Mesenchymal stem cell (in vitro differentiated cells and primary cell): Measurements from ENCODE around the gene AMIGO1. TPM values are rescaled to one million over a fixed set of nuclear protein-coding genes. Genes with fewer than 3 reads are reported as not detected.

Source experiments
- DNase-seq: peaks from one replicate; pipeline ENCODE4 v3.0.0-alpha.2; 2013
- H2AFZ ChIP-seq: one replicate; pipeline ENCODE4 v1.6.1; 2013; ENCODE audit warnings: low read depth, mild to moderate bottlenecking, control low read depth, inconsistent platforms, low read length, moderate library complexity
- H2AK5ac ChIP-seq: 2 replicates; pipeline ENCODE4 v1.6.1; 2013; ENCODE audit warnings: low read length, moderate library complexity, mild to moderate bottlenecking, inconsistent platforms; ENCODE audit not compliant: severe bottlenecking
- H2BK120ac ChIP-seq: one replicate; pipeline ENCODE4 v1.6.1; 2013; ENCODE audit warnings: low read depth, mild to moderate bottlenecking, inconsistent platforms, low read length, moderate library complexity
- H2BK12ac ChIP-seq, 2 experiments: one replicate each; pipeline ENCODE4 v1.6.1; 2013; ENCODE audit warnings: inconsistent platforms in 2 of 2, low read length in 2 of 2, mild to moderate bottlenecking in 2 of 2, moderate library complexity in 2 of 2, control low read depth in 1 of 2
- H2BK15ac ChIP-seq: one replicate; pipeline ENCODE4 v1.6.1; 2013; ENCODE audit warnings: mild to moderate bottlenecking, low read depth, inconsistent platforms; ENCODE audit not compliant: poor library complexity, severe bottlenecking
- H2BK5ac ChIP-seq: 2 replicates; pipeline ENCODE4 v1.6.1; 2013; ENCODE audit warnings: low read depth, mild to moderate bottlenecking, low read length, control low read depth, inconsistent platforms; ENCODE audit not compliant: poor library complexity, severe bottlenecking
- H3K14ac ChIP-seq, 2 experiments: one replicate each; pipeline ENCODE4 v1.6.1; 2013; ENCODE audit warnings: inconsistent platforms in 2 of 2, low read length in 2 of 2, control low read depth in 1 of 2, mild to moderate bottlenecking in 1 of 2, moderate library complexity in 1 of 2
- H3K18ac ChIP-seq, 2 experiments: one replicate each; pipeline ENCODE4 v1.6.1; 2013; ENCODE audit warnings: inconsistent platforms in 2 of 2, low read length in 2 of 2, control low read depth in 1 of 2, low read depth in 1 of 2, mild to moderate bottlenecking in 1 of 2
- H3K23ac ChIP-seq, 2 experiments: one replicate each; pipeline ENCODE4 v1.6.1; 2013; ENCODE audit warnings: inconsistent platforms in 2 of 2, low read length in 2 of 2, mild to moderate bottlenecking in 2 of 2, moderate library complexity in 2 of 2, control low read depth in 1 of 2
- H3K27ac ChIP-seq: 2 replicates; pipeline ENCODE4 v1.5.1; 2013; ENCODE audit warnings: mild to moderate bottlenecking, moderate library complexity, low read length, control low read depth, inconsistent platforms; ENCODE audit not compliant: poor library complexity, severe bottlenecking
- H3K27me3 ChIP-seq, 2 experiments: 2 replicates each; pipeline versions ENCODE4 v1.6.1 to v1.7.0; 2013; ENCODE audit warnings: low read length in 2 of 2, mild to moderate bottlenecking in 2 of 2, moderate library complexity in 2 of 2, control low read depth in 1 of 2, inconsistent platforms in 1 of 2; ENCODE audit not compliant: control insufficient read depth in 1 of 2, insufficient read depth in 1 of 2
- H3K36me3 ChIP-seq, 2 experiments: 2 replicates each; pipeline versions ENCODE4 v1.6.1 to v1.7.0; 2013; ENCODE audit warnings: low read length in 2 of 2, control low read depth in 1 of 2, inconsistent platforms in 1 of 2, low read depth in 1 of 2, mild to moderate bottlenecking in 1 of 2; ENCODE audit not compliant: insufficient read depth in 2 of 2, control insufficient read depth in 1 of 2
- H3K4ac ChIP-seq, 2 experiments: one replicate each; pipeline ENCODE4 v1.6.1; 2013; ENCODE audit warnings: inconsistent platforms in 2 of 2, low read length in 2 of 2, mild to moderate bottlenecking in 2 of 2, moderate library complexity in 2 of 2, control low read depth in 1 of 2, low read depth in 1 of 2
- H3K4me1 ChIP-seq: 2 replicates; pipeline ENCODE4 v1.6.1; 2013; ENCODE audit warnings: low read depth, low read length, control low read depth; ENCODE audit not compliant: control insufficient read depth, insufficient read depth
- H3K4me2 ChIP-seq: 2 replicates; pipeline ENCODE4 v1.6.1; 2013; ENCODE audit warnings: low read length, mild to moderate bottlenecking, inconsistent platforms; ENCODE audit not compliant: poor library complexity, severe bottlenecking
- H3K4me3 ChIP-seq, 2 experiments: 2 replicates each; pipeline versions ENCODE4 v1.5.1 to v1.7.0; 2013; ENCODE audit warnings: low read length in 2 of 2, mild to moderate bottlenecking in 2 of 2, control low read depth in 1 of 2, low read depth in 1 of 2; ENCODE audit not compliant: insufficient read depth in 1 of 2
- H3K79me1 ChIP-seq: replicated peaks from 2 replicates; pipeline ENCODE4 v1.6.1; 2013; ENCODE audit warnings: mild to moderate bottlenecking, control low read depth, low read length, inconsistent platforms; ENCODE audit not compliant: poor library complexity, severe bottlenecking
- H3K9ac ChIP-seq: 2 replicates; pipeline ENCODE4 v1.7.0; 2013; ENCODE audit warnings: mild to moderate bottlenecking, low read length, moderate library complexity
- H3K9me3 ChIP-seq: 2 replicates; pipeline ENCODE4 v1.7.0; 2013; ENCODE audit warnings: mild to moderate bottlenecking, low read length; ENCODE audit not compliant: control insufficient read depth
- H4K8ac ChIP-seq: one replicate; pipeline ENCODE4 v1.6.1; 2013; ENCODE audit warnings: inconsistent platforms, mild to moderate bottlenecking, low read length, moderate library complexity
- H4K91ac ChIP-seq: one replicate; pipeline ENCODE4 v1.6.1; 2013; ENCODE audit warnings: mild to moderate bottlenecking, low read length, inconsistent platforms
- WGBS: methylation state at CpG from one replicate; pipeline ENCODE4 v1.1.7; 2013; ENCODE audit warnings: mixed read lengths; 5-methylcytosine and 5-hydroxymethylcytosine counted together
- polyA plus RNA-seq, 2 experiments: library from polyadenylated mRNA; stranded (reverse); fragments of 200-250 nt; gene quantifications; one replicate each; pipeline ENCODE4 v1.2.3, GENCODE V29; 2013

AMIGO1 gene
- polyA plus RNA-seq (2013, experiment 1 of 2), result 0.36 TPM
- polyA plus RNA-seq (2013, experiment 2 of 2), result 0.36 TPM

GRCh38 chr1:109509176-109510134 lies at the start of gene AMIGO1:
Gene AMIGO1 (minus strand): TSS chr1:109509727. CDS start chr1:109508912, 815 bp downstream.
- 1% methylated on average over 83 of the region's 100 CpGs for WGBS
- H2BK15ac ChIP-seq, result peak within 1 kb of the TSS; percentile 17
- peak; percentile 43 for DNase-seq
- no peaks in the 10 kb centered on the region for H3K79me1 ChIP-seq
- peak within 1 kb of the TSS in 1 of 2 experiments; percentile 21 for H3K18ac ChIP-seq
- no peaks in the 10 kb centered on the region for H3K36me3 ChIP-seq
- no peak within 1 kb of the TSS for H3K4ac ChIP-seq
- peak within 1 kb of the TSS; percentile 12 for H4K8ac ChIP-seq
- H3K23ac ChIP-seq, result no peak within 1 kb of the TSS
- H3K4me1 ChIP-seq, result peaks cover 10% of the 10 kb centered on the region
- H3K4me2 ChIP-seq, result peak within 1 kb of the TSS; percentile 93
- no peaks in the 10 kb centered on the region for H3K9me3 ChIP-seq
- H3K27me3 ChIP-seq, result peaks cover 18 to 45% of the 10 kb centered on the region in 2 experiments
- H4K91ac ChIP-seq, result peak within 1 kb of the TSS; percentile 18
- H2BK120ac ChIP-seq, result no peak within 1 kb of the TSS
- H2AFZ ChIP-seq, result peak within 1 kb of the TSS; percentile 86
- H2BK5ac ChIP-seq, result no peak within 1 kb of the TSS
- H3K4me3 ChIP-seq, result peak within 1 kb of the TSS; percentile 75 to 88
- peak within 1 kb of the TSS; percentile 80 for H3K9ac ChIP-seq
- no peak within 1 kb of the TSS for H2AK5ac ChIP-seq
- peak within 1 kb of the TSS in 1 of 2 experiments; percentile 63 for H3K14ac ChIP-seq
- no peak within 1 kb of the TSS for H3K27ac ChIP-seq
- H2BK12ac ChIP-seq, result peak within 1 kb of the TSS in 1 of 2 experiments; percentile 19

- no peak overlapping the region for H3K14ac ChIP-seq
- H2BK15ac ChIP-seq, result no peak overlapping the region
- H3K18ac ChIP-seq, result no peak overlapping the region
- DNase-seq, result peak; percentile 35
- no peaks in the 10 kb centered on the region for H3K9me3 ChIP-seq
- no peak overlapping the region for H3K9ac ChIP-seq
- H2BK12ac ChIP-seq, result no peak overlapping the region
- H2AK5ac ChIP-seq, result no peak overlapping the region
- no peak overlapping the region for H4K91ac ChIP-seq
- no peaks in the 10 kb centered on the region for H3K27me3 ChIP-seq
- no peak overlapping the region for H3K4me2 ChIP-seq
- 61% methylated on average over 5 of the region's 5 CpGs for WGBS
- H3K4ac ChIP-seq, result no peak overlapping the region
- H3K4me3 ChIP-seq, result no peak overlapping the region
- H3K27ac ChIP-seq, result no peak overlapping the region
- no peak overlapping the region for H4K8ac ChIP-seq
- no peak overlapping the region for H2AFZ ChIP-seq
- H2BK120ac ChIP-seq, result no peak overlapping the region
- peaks cover 8% of the 10 kb centered on the region for H3K4me1 ChIP-seq
- peaks cover 0 to 4% of the 10 kb centered on the region in 2 experiments for H3K36me3 ChIP-seq
- no peak overlapping the region for H2BK5ac ChIP-seq
- no peak overlapping the region for H3K23ac ChIP-seq
- H3K79me1 ChIP-seq, result no peaks in the 10 kb centered on the region
Measured at GRCh38 chr1:109557520-109557919, 48.0 kb upstream of the AMIGO1 start.

DNA sequence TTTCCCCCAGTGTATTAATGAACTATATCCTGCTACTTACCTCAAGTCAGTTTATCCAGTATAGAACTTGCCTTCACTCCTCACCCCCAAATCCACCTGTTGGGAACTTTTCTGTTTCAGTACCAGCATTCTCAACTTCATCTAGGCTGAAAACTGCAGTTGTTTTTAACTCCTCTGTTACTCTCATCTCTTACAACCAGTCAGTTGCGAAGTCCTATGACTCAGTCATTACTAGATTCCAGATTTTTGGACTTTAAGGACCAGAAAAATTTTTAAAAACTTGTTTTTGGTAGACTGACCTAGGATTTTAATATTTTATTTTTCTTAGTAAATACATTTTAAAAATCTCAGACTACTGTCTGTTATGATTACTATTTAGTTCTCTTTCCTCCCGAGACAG lies 47.0 kb upstream of the AMIGO1 start:
- no peak overlapping the region for H3K9ac ChIP-seq
- no peak overlapping the region for H2AK5ac ChIP-seq
- H2AFZ ChIP-seq, result no peak overlapping the region
- H3K79me1 ChIP-seq, result no peaks in the 10 kb centered on the region
- no peak overlapping the region for H3K18ac ChIP-seq
- H2BK15ac ChIP-seq, result no peak overlapping the region
- no peak overlapping the region for H2BK5ac ChIP-seq
- H3K36me3 ChIP-seq, result peaks cover 0 to 4% of the 10 kb centered on the region in 2 experiments
- H3K23ac ChIP-seq, result no peak overlapping the region
- no peak overlapping the region for H2BK12ac ChIP-seq
- DNase-seq, result peak; percentile 13
- no peaks in the 10 kb centered on the region for H3K9me3 ChIP-seq
- H3K4ac ChIP-seq, result no peak overlapping the region
- no peak overlapping the region for H3K14ac ChIP-seq
- peak overlapping the region; percentile 63 for H3K27ac ChIP-seq
- no peak overlapping the region for H4K91ac ChIP-seq
- H2BK120ac ChIP-seq, result no peak overlapping the region
- H3K4me2 ChIP-seq, result no peak overlapping the region
- H4K8ac ChIP-seq, result no peak overlapping the region
- no peaks in the 10 kb centered on the region for H3K27me3 ChIP-seq
- no peak overlapping the region for H3K4me3 ChIP-seq
- 100% methylated on average over 1 of the region's 2 CpGs for WGBS
- H3K4me1 ChIP-seq, result peaks cover 8% of the 10 kb centered on the region
